GM20431 (cell line): ENCODE data around the gene LIPC.

Source experiments
- in situ Hi-C: fragments of 300-500 bp; cut with MseI, MboI; formaldehyde crosslinking; loops from one replicate; pipeline ENCODE4 v1.15.0; 2020; ENCODE audit warnings: low sequenced_read_pairs; ENCODE audit not compliant: unreplicated experiment

Gene LIPC

GRCh38 chr15:58489289-58490085, 57.7 kb downstream of the LIPC start:
- in situ Hi-C loops: no loop called here

DNA sequence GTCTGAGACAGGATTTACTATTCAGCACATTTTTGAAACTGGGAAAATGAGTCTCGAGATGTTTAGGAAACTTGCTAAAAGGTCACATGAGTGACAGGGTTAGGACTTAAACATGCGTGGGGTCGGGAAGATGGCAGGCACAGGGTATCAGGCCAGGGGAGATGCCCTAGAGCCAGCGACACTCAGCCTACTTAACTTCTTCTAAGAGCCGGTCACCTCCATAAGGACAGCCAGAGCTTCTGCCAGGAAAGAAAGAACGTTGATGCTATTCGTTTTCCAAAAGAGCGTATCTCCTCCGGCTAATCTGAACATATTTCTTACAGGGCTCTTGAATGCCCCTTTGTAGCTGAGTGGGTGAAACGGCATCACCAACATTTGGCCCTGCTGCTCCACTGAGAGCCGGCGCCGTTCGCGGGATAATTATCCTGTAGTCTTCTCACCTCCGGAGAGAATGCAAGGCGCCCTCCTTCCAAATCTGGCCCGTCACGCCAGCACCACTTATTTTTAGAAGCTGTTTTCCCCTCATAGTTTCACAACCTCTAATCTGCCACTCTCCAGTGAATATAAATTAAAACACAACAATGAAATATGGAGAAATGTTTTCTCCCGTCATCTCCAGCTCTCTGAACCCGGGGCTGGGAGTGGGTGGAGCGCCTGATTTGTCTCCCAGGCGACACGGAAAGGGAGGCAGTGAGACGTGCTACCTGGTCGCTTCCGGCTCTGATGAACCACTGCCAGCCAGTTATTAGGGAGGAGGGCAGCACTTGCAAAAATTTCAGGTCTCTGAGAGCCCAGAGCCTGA, 58.5 kb downstream of the LIPC start:
- in situ Hi-C loops: no loop called here

DNA sequence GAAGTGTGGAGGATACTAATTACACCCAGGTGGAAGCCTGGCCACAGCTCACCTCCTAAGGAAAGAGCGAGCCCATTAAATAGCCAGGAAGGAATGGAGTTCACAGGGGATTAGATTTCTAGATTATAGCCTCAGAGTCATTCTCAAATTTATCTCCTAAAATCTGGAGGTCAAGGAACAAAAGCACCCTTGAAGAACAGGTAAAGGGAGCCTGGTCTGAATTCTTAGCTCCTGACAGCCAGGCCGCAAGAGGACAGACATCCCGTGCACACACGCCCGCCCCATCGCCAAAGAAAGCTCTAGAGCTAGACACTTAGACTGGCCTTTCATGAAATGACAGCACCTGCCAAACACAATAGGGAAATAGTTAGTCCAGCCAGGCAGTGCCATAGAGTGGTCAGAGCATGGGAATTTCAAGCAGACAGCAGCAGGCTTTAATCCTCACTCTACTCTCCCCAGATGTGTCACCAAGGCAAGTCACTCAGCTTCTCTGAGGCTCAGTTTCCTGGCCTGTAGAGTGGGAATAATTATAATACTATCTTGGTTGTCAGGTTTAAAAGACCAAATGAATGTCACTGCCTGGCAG, 59.2 kb downstream of the LIPC start:
- in situ Hi-C loops: no loop called here

DNA sequence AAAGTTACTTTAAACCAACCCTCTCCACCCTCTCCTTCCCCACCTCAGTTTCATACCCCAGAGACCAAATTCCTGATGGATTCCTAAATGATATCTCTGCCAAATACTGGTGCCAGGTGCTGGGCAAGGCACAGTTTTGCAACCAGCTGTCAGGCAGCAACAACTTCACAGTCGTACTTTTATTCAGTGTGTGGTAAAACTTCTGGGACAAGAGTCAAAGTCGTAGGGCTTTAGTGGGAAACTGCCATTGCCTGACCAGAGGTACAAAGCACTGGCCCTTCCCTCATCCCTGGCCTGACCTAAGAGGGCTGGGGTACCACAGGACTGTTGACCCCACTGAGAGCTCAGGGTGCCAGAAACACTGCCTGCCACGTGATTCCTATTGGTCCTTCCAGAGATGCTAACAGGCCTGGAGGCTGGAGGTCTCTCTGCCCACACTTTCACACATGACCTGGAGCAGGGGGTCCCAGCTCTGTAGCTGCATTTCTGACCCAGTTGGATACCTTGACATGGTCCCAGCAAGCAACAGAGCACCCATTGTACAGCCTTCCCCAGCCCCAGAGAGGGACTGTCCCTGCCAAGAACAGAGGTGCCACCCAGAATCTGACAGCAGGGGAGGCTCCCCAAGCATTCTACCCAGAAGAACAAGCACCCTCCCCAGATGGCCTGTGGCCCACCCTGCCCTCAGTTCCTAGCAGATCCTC, 59.9 kb downstream of the LIPC start:
- in situ Hi-C loops: no loop called here

DNA sequence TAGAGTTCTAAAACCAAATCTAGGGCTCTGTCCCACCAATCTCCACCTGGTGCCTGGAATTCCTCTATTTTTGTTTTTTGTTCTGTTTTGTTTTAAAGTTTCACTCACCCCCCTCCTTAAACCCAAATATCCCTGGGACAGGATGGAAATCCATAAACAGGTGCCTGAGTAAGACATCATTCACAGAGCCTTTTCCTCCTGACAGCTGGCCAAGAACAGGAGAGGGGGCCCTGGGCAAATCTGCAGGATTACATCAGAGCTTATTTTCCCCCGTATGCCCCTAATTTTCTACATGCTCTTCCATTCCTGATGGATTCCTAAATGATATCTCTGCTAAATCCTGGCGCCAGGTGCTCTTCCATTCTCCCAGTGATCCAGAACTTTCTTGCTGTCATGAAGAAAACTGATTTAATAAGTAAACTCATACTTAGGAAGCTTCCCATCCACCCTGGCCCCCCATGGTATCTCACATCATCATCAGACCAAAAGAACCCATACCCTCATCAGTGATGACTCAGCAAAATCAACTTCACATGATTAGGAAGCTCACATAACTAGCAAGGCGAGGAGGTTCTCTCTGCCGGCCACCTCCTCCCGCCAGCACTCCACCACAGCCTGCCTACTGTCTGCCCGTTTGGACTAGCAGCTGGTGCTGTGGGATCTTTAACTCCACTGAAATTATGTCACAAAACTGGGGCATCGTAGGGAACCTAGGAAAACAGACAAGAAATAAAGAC, 61.0 kb downstream of the LIPC start:
- in situ Hi-C loops: no loop called here

- in situ Hi-C loops: no loop called here
Observed at GRCh38 chr15:58494567-58494966, 62.8 kb downstream of the LIPC start.

DNA sequence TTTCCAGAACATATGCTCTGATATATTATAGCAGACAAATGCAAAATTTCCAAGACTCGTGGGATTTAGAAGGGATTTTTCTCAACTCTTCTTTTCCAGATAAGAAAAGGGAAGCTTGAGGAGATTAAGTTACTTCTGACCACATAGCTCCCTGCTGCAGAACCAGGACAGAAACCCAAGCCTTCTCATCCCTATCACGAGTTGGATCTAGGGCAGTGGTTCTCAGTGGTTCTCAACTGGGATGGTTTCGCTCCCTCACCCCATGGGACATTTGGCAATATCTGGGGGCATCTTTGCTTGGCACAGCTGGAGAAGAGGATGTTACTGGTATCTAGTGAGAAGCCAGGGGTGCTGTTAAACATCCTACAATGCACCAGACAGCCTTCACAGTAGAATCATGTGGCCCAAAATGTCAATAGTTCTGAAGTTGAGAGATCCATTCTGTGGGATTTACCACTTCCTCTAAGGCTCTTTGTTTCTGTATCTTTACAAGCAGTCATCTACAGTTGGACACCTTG, 64.2 kb downstream of the LIPC start:
- in situ Hi-C loops: no loop called here

DNA sequence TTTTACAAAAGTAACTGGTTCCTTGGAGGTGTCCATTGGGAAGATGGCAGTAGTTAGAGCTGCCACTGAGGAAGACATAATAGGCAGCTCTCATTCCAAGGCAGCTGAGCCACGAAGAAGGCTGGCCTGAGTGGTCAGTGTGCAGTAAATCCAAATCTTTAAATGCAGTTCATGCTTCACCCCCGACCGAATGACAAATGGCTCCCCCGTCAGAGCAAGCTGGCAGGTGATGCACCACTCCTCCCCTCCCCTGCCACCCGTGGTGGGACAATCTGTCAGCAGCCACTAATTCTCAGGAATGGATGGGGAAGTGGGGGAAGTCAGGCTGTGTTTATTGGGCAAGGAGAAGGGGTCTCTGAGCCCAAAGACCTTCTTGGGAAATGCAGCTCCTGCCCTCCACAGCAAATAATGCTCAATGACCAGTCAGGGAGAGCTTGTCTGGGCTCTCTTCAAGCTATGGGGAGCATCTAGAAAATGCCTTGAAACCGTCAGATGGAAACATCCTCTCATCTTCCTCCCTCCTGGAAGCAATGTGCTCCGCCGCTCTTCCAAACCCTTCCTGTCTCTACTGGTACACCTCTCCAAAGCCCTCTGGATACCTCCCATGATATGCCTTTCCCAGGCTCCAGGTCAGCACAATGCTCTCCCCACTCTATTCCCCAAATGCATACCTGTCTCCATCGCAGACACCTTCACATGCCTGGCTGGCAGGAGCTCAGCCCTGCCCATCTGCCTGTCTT, 65.4 kb downstream of the LIPC start:
- in situ Hi-C loops: no loop called here

DNA sequence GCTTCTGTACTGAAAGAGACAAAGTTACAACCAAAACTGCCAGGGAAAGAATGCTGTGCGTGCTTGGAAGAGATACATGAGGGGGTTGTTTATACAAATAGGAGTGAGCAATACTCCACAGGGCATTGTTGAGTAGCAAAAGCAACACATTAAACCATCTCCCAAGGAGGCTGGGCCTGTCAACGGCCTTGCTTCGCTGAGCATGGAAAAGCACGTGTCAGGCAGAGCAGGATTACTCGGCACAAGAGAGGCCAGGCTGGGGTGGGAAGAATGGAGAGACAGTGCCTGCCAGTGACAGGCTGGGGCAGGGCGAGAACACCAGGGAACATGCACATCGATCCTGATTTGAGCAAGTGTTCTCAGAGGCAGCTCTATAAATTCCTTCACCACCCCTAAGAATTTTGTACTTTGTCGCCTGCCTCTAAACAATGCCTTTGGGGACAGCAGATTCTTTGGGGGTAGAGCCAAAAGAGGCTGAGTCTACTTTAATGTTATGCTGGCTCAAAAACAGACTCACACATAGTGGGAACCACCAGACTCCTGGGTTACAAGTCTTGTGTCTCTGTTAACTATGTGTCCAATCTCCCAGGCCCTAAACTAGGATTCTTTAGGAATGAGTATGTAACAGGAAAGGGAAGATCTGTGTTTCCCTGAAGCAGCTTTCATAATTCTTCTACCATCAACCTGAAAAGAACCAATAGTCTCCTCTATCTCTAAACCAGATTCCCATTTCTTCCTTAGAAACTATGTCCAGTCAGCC, 67.2 kb downstream of the LIPC start:
- in situ Hi-C loops: no loop called here

DNA sequence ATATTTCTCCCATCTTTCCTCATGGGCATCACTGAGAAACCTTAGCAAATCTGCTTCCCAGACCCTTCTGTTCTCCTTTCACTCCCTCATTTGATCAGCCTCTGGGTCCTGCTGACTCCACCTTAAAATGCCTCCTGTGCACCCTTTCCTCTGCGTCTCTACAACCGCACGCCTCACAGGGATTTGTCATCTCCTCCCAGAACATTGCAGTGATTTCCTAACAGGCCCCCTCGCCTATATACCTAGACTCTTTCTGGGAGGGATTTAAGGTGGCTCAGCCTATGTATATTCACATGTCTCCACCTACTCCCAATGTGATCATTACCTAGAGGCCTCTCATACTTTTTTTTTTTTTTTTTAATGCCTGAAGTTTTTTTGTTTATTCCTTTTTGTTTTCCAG, 69.2 kb downstream of the LIPC start:
- in situ Hi-C loops: no loop called here

DNA sequence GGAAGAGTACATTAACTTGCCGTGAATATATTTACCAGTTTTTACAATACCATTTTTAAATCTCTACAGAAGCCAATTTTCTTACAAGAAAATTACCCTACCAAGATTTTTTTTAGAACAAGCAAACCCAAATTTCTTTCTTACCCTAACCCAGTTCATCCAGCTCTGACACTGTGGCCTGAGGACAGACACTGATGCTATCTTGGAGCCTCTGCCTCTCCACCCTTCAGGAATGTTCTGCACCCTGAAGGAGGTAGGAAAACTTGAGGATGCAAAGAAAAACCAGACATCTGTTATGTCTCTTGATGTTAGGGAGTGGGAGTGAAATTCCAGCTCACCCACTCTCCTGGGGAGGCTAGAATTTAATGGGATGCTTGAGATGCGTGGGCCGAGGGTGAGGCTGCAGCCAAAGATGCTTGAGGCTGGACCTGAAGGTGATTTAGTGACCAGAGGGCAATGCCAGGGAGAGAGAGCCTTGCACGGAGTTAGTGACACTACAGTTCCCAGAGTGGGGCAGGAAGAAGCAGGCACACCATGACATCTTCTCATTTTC, 69.9 kb downstream of the LIPC start:
- in situ Hi-C loops: no loop called here

GRCh38 chr15:58503139-58504027, 71.6 kb downstream of the LIPC start:
- in situ Hi-C loops: no loop called here

- in situ Hi-C loops: no loop called here
Observed at GRCh38 chr15:58504674-58505234, 73.0 kb downstream of the LIPC start.

GRCh38 chr15:58505581-58505980, 73.8 kb downstream of the LIPC start:
- in situ Hi-C loops: no loop called here

DNA sequence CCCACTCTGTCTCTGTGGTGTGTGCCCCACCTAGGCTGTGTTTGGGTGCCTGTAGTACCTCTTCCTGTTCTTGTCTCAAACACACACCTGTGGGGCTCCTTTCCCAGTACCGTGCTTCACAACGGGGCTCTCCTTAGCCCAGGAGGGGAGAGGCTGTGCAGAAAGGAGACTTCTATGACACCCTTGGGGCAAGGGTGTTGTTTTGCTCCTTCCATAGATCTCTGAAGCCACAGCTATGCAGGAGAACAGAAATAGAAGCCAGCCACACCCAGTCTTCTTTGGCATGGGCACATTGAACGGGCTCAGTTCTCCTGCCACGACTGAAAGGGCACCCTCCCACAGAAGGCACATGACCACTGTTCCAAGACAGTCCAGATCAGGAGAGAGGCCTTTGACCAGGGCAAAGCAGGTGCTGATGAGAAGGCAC, 74.3 kb downstream of the LIPC start:
- in situ Hi-C loops: no loop called here

DNA sequence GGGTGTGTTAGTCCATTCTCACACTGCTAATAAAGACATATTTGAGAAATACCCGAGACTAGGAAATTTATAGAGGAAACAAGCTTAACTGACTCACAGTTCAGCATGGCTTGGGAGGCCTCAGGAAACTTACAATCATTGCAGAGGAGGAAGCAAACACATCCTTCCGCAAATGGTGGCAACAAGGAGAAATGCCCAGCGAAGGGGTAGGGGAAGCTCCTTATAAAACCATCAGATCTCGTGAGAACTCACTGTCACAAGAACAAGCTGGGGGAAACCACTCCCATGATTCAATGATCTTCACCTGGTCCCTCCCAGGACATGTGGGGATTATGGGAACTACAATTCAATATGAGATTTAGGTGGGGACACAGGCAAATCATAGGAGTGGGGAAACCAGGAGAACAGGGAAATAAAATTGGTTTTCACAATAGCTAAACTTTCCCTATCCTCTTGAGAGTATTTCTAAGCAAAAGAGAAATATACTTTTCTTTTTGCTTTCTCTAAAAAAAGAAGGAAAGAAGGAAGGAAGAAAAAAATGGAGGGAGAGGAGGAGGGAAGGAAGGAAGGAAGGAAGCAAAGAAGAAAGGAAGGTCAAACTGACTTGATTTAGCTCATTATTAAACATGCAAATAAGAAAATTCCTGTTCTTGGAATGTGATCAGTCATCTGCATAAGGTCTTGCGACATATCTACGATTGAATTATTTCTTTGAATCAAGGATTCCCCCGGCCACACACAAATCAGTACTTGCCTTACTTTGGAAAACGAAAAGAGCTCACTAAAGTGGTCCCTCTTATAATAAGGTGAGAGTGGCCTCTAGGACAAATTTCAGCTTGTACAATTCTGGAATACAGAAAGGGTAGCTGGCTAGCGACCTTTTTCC, 75.2 kb downstream of the LIPC start:
- in situ Hi-C loops: no loop called here
